NCI-H128 (cell line): ENCODE results near the gene GRK5.
"Not testable (repeated sequence)": the region's sequence is repeated elsewhere in the genome, so short reads cannot be mapped to it uniquely, and the experiment has no call there.

Source experiments
- DNase-seq: peaks from one replicate; lab custom pipeline; 2025; ENCODE audit not compliant: unreplicated experiment; lab: John Stamatoyannopoulos, UW

The GRK5 gene

DNA sequence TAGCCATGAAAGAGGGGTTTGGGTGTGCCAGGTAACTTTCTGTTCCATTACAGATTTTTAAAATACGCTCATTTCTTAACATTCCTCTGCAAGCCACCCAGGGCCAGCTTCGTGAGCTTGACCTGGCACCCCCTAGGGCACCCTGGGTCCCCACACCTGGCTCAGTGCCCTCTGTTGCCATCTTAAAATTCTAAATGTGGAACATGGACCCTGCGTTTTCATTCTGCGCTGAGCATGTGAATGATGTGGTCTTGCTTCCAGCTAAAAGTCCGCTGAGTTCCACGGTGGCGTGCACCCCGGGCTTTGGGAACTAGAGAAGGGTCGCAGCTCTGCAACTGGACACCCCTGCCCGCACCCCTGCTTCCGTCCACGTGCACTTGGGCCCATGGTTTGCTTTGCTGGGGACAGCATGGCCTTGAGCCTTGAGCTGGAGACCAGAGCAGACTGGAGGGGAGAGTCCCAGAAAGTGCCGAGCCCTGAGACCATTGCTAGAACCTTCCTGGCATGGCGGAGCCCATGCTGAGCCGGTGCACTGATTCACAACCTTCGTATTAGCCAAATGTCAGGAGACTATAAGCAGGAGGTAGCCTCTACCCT is 244.0 kb downstream of the GRK5 start:
- DNase-seq = no peak

DNA sequence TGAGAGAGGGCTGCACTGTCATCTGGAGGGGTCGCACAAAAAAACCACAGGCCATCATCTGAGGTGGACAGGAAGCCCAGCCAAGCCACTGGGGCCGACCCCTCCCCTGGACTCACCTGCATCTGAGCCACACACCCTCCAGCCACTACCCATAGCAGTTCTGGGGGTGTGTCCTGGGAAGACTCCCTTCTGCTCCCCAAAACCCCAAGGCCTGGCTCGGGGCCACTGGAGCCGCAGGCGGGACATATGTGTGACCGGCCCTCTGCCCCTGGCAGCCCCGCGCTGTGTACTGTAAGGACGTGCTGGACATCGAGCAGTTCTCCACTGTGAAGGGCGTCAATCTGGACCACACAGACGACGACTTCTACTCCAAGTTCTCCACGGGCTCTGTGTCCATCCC is 245.0 kb downstream of the GRK5 start:
- no peak for DNase-seq

DNA sequence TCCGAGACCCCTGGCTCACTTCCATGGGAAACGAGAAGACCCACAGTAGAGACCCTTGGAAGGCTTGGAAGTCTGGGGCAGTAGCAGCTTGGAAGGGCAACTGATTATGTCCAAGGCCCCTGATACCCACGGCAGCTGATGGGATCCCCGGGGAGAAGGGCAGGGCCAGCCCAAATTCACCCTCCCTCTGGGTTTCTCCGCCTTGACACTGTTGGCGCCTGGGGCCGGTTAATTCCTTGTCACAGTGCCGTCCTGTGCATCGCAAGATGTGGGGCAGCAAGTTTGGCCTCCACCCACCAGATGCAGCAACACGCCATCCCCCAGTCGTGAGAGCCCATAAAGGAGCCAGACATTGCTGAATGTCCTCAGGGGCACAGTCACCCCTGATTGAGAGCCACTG is 245.9 kb downstream of the GRK5 start:
- no peak for DNase-seq

DNA sequence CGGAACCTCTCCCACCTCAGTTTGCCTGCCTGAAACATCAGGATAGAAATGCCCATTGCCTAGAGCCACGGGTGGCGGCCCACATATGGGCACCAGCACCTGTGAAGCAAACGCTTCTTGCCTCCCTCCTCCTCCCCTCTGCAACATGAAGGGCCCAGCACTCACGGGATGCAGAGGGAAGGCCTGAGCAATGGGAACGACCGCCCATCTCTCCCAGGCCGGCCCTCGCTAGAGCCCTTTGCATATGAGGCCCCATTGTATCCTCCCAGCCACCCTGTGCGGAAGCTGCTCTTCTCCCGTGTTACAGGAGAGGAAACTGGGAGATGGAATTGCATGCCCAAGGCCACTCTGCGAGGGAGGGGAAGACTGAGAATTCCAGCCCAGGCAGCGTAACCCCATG is 246.9 kb downstream of the GRK5 start:
- no peak for DNase-seq

DNA sequence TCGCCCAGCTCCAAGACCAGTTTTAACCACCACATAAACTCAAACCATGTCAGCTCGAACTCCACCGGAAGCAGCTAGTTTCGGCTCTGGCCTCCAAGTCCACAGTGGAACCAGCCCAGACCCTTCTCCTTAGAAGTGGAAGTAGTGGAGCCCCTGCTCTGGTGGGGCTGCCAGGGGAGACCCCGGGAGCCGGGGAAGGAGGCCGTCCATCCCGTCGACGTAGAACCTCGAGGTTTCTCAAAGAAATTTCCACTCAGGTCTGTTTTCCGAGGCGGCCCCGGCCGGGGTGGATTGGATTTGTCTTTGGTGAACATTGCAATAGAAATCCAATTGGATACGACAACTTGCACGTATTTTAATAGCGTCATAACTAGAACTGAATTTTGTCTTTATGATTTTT is 247.6 kb downstream of the GRK5 start:
- DNase-seq = no peak

DNA sequence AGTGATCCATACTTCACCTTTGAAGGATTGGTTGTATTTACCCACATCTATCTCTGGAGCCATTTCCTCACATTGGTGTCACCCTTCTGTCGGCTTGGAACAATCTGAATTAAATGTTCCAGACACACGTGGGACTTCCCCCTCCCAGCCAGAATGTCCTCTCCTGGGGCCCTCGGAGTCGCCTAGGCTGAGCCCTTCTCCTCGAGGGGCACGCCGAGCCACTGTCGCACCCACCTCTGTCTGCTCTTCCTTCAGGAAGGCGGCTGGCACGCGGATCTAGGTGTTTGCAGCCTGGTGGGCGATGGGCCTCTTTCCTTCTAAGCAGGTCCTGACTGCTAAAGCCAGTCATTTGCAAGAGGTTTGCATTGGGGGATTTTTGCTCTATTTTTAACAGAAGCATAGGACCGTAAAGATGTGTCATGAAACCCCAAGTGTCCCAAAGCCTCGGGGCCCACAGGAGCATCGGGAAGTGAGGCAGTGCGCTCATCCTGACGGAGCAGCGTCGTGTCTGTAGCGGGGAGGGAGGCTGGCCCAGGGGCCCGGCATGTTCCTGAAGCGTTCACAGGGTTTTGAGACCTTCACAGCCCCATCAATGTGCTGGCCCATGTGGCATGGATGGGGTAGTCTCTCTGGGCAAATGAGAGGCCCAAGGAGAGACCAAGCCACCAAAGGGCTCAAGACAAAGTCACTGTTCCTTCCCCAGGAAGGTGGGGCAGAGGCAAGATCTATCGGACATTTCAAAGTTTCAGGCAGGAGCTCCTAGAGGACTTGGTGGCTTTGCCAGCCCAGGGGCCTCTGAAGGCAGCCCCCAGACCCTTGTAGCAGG is 248.5 kb downstream of the GRK5 start:
- no peak for DNase-seq

DNA sequence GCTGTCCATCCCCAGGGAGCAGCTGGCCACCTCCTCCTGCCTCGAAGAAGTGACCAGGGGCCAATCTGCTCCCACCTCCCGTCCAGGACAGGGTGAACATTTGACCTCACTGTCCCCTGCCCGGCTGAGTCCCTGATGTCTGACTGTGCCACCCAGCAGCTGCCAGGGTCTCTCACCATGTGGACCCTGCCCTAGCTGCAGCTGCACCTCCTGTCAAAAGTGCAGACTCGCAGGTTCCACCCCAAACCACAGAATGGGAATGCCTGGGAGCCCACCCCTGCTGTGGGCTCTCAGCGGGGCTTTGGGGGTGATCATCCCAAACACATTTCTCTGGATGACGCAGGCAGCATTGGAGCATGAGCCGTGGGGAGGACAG is 249.1 kb downstream of the GRK5 start:
- no peak for DNase-seq

DNA sequence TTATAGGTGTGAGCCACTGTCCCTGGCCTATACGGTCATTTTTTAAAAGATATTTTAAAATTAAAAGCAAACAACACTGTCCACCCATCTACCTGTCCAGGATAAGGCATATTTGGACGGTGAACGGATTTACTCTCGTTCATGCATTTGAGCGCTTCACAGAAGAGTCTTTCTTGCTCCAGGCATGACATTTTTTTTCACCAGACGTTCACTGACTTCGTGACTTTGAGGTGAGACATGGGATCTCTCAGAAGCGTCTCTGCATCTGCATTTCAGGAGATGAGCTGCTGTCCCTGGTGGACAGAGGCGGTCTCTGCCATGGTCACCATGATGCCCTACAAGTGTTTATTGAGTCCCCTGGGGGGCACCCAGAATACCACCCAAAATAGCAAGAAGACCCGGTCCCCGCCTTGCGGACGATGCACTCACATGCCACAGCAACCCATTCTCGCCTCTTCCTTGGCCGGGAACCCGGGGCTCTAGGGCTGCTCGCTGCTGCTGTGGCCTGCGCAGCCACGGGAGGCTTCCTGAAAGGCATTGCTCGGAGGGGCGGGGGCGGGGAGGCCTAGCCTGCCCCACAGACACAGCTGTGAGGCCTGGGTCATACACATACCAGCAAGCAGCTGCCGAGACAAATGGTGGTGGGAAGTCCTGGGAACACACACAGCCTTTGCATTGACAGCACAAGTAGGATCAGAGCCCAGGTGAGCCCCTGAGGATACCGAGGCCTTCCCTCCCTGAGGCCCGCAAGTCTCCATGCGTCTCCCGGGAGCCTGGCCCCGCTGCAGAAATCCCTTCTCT is 250.8 kb downstream of the GRK5 start:
- no peak for DNase-seq

DNA sequence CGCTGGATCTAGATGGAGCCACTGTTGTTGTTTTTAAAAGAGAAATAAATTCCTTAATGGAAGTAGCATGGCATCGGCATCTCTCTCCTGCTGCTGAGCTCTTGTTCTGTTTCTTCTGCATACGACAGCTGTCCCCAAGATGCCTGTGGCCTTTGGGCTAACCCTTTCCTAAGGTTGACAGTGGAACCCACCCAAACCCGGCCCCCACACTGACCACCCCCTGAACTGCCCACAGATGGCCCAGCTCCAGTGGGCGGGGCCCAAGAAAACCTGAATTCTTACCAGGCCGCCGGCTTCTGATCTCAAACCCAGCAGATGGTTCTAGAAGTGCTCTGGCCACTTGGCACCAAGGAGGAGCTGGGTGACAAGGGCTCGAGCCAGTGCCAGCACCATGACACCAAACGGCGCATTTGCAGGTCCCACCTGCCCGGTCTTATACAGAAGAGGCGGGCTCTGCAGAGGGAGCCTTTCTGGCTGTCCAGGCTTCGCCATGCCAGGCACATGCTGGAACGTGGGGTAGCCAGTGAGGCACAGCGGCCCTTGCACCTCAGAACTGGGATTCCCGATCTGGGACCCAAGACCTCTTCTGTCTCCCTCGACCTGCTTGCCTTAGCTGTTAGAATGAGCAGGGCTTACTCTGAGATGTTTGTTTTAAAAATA is 252.4 kb downstream of the GRK5 start:
- DNase-seq = no peak

DNA sequence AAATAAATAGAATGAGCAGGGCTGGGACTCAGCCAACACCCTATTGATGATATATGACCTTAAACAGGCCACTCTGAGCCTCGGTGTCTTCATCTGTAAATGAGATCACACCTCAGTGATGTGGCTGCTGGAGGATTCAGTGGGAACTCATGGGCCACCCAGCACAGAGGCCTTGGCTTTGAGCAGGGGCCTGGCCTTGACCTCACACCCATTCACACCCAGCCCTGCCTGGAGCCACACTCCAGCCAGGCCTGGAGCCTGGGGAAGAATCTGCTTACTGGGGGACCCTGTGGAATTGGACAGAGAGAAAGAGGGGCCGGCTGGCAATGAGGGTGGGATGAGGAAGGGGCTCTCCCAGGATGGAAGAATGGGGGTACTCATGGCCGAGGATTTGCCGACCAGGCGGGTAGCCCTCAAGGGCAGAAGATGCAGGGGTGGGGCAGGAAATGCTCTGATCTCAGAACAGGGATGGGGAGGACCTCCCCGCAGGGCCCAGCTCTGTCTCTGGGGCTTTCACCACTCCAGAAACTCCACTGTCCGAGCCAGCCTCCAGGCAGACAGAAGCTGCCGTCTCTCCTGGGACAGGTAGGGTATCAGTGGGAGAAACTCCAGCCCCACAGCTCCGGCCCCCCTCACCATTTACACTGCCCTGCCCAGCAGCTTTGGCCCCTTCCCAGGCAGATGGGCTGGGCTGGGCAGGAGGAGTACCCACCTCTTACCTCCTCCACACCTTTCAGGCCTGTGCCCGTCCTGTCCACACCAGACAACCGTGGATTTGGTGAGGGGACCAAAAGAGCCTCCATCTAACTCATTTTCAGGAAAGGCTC is 253.2 kb downstream of the GRK5 start:
- DNase-seq = no peak

DNA sequence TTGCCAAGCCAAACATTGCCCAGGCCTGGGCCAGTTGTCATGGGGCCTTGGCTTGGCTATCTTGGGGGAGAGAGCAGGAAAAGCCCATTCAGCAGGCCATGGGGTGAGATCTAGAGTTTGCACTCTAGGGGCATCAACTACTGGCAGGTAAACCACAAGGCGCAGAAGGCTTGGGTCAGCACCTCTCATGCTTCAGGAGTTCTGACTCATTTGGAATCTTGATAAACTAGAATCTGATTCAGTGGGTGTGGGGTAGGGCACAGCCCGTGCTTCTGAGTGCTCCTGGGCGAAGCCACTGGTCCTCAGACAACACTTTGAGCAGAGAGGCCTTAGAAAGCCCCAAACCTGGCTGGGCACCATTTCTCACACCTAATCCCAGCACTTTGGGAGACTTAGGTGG is 254.0 kb downstream of the GRK5 start:
- DNase-seq = no peak

DNA sequence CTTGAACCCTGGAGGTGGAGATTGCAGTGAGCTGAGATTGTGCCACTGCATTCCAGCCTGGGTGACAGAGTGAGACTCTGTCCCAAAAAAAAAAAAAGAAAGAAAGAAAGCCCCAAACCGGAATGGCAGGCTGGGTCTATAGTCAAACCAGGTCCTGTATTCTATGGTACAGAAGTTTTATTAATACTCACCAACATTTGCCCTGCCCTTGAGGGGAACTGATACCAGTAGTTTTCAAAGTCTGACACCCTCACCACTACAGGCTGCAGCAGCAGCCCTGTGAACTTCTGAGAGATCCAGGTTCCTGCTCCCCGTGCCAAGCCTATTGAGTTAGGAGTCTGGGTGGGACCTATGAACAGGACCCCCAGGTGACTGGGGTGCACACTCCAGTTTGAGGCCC is 254.6 kb downstream of the GRK5 start:
- DNase-seq = no peak

DNA sequence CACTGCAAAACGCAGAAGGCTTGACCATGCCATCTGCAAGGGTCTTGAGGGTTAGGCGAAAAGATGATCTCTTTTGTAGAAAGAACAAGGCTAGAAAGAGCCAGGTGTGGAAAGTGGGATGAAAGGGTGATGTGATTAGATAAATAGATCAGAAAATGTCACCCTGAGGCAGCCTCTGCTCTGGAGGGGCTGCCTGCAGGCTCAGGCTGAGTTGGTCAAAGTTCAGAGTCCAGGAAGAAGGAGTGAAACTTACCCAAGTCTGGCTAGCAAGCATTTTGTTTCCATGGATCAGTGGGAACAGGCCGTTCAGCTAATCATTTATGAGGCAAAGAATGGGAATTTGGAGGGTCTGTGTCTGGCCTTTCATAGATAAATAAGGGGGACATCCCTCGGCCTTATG is 255.4 kb downstream of the GRK5 start:
- DNase-seq = no peak

DNA sequence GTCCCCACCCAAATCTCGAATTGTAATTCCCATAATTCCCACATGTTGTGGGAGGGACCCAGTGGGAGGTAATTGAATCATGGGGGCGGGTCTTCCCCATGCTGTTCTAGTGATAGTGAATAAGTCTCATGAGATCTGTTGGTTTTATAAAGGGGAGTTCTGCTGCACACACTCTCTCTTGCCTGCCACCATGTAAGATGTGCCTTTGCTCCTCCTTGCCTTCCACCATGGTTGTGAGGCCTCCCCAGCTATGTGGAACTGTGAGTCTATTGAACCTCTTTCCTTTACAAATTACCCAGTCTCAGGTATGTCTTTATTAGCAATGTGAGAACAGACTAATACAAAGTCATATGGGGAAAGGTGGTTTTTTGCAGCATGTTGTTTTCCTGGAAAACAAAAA is 255.8 kb downstream of the GRK5 start:
- DNase-seq = not testable (repeated sequence)

DNA sequence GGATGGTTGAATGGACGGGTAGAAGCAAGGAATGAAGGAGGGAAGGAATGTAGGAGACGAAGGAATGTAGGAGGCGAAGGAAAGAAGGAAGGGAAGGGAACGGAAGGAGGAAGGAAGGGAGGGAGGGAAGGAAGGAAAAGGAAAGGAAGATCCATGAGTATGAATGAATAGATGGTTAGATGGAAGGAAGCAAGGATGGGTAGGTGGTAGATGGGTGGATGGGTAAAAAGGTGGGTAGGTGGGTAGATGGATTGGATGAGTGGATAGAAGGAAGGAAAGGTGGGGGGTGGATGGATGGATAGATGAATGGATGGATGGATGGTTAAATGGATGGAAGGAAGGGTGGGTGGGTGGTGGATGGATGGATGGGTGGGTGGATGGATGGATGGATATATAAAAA is 257.7 kb downstream of the GRK5 start:
- no peak for DNase-seq

DNA sequence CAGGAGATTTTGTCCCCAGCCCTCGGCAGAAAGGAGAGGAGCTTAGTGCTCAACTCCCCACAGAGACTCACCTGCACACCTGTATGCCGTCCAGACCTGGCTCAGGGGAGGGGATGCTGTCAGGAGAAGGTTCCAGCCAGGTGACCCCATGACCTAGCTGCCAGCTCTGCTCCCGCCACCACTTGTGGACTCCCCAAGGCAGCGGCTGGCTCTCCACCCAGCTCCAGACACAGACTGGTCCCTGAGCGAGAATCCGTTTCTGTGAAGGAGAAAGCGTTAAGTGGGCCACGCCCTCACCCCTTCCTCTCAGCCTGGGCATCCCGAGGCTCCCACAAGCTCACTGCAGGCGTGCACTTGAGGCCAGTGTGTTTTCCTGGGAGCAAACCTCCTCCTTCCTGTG is 258.7 kb downstream of the GRK5 start:
- no peak for DNase-seq

DNA sequence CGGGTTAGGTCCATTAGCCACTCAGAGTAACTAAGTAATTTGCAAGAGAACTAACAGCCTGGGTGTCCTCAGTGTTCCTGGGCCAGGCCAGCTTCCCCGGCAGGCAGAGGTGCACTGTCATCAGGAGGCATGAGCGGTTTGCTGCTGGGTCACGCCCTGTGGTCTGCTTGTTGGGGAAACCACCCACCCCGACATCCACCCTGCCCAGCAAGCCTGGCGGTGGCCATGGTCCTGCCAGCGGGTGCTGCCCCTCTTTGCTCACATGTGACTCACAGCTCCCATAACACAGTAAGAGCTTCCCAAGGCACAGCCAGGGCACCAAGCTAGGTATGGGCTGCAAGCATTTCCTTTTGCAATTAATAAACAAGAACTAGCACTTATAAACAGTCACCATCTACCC is 259.3 kb downstream of the GRK5 start:
- DNase-seq = no peak

DNA sequence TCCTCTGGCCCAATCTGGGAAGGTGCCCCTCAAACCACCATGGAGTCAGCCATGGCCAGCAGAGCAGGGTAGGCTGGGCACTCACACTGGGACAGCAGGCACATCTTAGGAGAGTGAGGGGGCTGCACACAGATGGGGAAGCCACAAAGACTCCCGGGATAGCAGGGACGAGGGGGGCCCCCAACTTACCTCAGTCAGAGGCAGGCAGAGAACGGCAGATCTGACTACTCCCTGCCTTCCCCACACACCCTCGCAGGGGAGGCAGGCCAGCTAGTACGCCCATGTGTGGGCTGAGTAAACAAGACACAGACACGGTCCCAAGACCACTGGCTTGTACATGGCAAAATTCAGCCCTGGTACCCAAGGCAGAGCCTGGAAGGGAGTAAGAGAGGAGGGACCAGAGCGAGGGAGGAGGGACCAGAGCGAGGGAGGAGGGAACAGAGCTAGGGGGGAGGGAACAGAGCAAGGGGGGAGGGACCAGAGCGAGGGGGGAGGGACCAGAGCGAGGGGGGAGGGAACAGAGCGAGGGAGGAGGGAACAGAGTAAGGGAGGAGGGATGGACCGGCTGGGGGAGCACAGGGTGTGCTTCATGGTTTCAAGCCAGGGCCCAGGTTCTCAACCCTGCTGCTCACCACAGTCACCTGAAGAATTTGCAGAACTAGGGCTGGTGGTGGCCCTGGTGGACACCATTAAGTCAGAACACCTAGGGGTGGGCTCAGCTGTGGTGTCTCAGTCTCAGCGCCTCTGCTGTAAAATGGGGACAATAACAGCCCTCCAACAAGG is 261.4 kb downstream of the GRK5 start:
- DNase-seq = no peak

DNA sequence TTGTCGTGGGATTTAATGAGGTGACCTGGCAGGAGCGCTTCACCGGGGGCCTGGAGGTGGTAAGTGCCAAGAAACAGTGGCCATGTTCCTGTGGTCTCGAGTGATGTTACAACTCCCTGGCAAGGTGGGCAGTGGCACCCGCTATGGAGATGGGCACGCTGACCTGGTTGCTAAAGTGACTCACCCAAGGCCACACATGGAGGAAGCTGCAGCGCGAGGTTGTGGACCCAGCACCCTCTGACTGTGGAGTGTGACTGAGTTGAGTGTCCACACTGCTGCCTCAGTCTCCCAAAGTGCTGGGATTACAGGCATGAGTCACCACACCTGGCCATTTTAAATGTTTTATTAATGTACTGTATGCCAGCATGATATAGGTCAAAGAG is 261.9 kb downstream of the GRK5 start:
- DNase-seq = no peak

DNA sequence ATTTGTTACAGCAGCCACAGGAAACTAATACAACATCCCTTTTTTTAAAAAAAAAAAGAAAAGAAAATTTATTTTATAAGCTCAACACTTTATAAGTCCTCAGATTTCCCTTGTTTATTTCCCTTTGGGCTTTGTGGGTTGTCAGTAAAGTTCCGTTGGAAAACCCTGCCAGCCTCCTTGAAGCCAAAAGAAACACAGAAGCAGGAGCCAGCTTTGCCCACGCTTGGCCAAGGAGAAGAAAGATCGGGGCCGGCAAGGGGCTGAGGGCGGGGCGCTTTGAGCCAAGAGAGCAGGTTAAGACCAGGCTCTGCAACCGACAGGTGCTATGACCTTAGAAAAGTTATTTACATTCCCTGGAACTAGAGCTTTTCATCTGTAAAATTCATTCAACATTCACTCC is 262.5 kb downstream of the GRK5 start:
- no peak for DNase-seq
